Measurements from ENCODE around the gene ANTKMT. TPM values are rescaled to one million over a fixed set of nuclear protein-coding genes. Genes with fewer than 3 reads are reported as not detected.

Gene ANTKMT
- total RNA-seq, 6 experiments from 2014 or later, result 19.7 to 56.0 (median 28.2) TPM

DNA sequence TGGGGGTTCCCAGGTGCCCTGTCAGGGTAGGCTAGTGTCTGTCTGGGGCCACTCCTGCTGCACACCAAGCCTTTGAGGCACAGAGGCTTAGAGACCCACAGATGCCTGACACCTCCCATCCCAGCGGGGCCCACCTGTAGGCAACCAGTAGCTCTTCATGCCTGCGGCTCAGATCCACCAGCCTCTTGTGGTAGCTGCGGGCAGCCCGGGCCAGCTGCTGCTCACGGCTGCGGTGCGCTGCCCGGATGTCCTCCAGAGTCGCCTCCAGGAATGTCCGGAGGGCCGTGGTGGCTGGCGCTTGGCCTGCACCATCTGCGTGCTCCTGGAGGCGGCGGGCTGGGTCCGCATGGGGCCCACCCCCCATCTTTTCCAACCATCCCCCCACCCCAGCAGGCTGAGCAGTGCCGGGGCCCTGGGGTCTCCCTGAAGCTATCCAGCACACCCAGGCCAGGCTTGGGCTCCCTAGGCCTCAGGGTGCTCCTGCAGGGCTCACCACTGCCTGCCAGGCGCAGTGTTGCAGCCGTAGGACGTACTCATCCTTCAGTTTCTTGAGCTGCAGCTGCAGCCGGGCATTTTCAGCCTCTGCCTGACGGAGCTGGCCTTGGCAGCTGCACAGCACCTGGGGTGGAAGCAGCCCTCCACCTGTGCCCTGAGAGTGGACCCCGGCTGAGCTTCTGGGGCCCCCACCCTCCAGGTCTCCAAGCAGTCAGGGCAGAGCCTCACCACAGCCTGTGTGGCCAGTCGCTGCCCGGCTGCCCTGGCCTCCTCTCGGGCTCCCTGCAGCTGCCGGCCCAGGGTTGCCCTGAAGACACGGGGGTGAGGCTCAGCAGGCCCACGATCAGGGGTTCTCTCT lies 3.5 kb downstream of the ANTKMT start:
- peaks cover 0 to 28% (median 3%) of the 10 kb centered on the region in 4 donors for H3K4me1 ChIP-seq
- TF ChIP-seq, protein P1, sequence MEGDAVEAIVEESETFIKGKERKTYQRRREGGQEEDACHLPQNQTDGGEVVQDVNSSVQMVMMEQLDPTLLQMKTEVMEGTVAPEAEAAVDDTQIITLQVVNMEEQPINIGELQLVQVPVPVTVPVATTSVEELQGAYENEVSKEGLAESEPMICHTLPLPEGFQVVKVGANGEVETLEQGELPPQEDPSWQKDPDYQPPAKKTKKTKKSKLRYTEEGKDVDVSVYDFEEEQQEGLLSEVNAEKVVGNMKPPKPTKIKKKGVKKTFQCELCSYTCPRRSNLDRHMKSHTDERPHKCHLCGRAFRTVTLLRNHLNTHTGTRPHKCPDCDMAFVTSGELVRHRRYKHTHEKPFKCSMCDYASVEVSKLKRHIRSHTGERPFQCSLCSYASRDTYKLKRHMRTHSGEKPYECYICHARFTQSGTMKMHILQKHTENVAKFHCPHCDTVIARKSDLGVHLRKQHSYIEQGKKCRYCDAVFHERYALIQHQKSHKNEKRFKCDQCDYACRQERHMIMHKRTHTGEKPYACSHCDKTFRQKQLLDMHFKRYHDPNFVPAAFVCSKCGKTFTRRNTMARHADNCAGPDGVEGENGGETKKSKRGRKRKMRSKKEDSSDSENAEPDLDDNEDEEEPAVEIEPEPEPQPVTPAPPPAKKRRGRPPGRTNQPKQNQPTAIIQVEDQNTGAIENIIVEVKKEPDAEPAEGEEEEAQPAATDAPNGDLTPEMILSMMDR (IDR thresholded peaks at IDR 0.05), result no peak
- TF ChIP-seq POLR2A (IDR thresholded peaks at IDR 0.05), result no peak
- no peak for ATAC-seq
- no peak for DNase-seq
- H3K9me3 ChIP-seq, result no peaks in the 10 kb centered on the region
- no peak overlapping the region for H3K27ac ChIP-seq
- WGBS (ENCODE audit: insufficient coverage, low coverage, low lambda C conversion rate, missing lambda C conversion rate), result 10% methylated on average over 2 of the region's 29 CpGs
- intact Hi-C loops (cut with DNase I), result no loop called here
- H3K4me3 ChIP-seq, result no peak overlapping the region
- H3K36me3 ChIP-seq, result no peaks in the 10 kb centered on the region
- no peaks in the 10 kb centered on the region for H3K27me3 ChIP-seq

DNA sequence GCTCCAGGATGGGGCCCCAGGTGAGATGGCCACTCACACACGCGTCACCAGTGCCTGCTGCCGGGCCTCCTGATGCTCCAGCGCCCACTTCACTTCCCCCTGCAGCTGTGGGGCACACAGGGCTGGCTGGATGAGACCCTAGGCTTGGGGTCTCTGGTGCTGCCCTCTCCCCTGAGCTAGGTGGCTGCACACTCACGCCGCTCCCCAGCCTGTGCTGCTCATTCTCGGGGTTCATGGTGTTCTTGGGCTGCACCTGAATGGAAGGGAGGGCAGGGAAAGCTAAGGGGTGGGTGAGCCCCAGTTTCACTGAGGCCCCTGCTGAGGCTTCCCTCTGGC lies 4.1 kb downstream of the ANTKMT start:
- intact Hi-C loops (cut with DNase I), result no loop called here
- peaks cover 0 to 26% (median 3%) of the 10 kb centered on the region in 4 donors for H3K4me1 ChIP-seq
- TF ChIP-seq POLR2A (IDR thresholded peaks at IDR 0.05), result no peak
- TF ChIP-seq, protein P1 (IDR thresholded peaks at IDR 0.05), result no peak
- no peak overlapping the region for H3K4me3 ChIP-seq
- no peaks in the 10 kb centered on the region for H3K9me3 ChIP-seq
- no peaks in the 10 kb centered on the region for H3K36me3 ChIP-seq
- ATAC-seq (no peak), DNase-seq (no peak)
- H3K27me3 ChIP-seq, result no peaks in the 10 kb centered on the region
- 61% methylated on average over 5 of the region's 7 CpGs for WGBS (ENCODE audit: insufficient coverage, low coverage, low lambda C conversion rate, missing lambda C conversion rate)
- H3K27ac ChIP-seq, result no peak overlapping the region

DNA sequence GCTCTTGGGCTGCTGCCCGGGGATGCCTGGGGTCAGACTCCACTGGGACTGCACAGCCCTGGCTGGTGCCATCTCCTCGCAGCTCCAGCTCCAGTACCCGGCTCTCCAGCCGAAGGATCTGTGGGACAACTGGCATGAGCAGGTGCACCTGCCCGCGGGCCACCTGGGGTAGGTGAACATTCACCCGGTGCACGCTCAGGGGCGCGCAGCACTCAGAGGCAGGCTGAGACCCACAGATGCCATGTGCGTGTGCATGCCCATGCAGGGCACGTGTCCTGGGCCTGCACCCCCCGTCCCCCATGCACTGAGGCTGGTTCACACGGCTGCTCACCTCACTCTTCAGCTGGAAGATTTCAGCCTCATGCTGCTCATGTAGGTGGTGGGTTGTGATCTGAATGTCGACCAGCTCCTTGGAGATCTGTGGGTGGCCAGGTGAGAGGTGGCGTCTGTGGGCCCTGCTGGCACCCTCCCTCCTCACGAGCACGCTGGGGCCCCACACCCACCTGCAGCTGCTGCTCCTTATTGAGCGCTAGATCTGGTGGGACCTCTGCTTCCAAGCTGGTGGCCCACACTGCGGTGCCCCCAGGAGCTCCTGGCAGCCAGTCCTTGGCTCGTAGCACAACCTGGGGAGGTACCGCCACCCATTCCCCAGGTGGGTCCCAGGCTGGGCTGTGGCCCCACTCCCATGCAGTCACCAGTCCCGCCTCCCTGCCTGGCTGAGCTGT lies 4.7 kb downstream of the ANTKMT start:
- Histone ChIP-seq H3K9me3 (no peaks in the 10 kb centered on the region), H3K4me3 (no peak overlapping the region), H3K4me1 (peaks cover 0 to 21% (median 2%) of the 10 kb centered on the region in 4 donors), H3K27me3 (no peaks in the 10 kb centered on the region), H3K36me3 (no peaks in the 10 kb centered on the region), H3K27ac (no peak overlapping the region)
- intact Hi-C loops (cut with DNase I), result no loop called here
- TF ChIP-seq POLR2A (IDR thresholded peaks at IDR 0.05), result no peak
- TF ChIP-seq, protein P1 (IDR thresholded peaks at IDR 0.05), result no peak
- DNase-seq (no peak), ATAC-seq (no peak)
- WGBS (ENCODE audit: insufficient coverage, low coverage, low lambda C conversion rate, missing lambda C conversion rate), result 41% methylated on average over 3 of the region's 23 CpGs

DNA sequence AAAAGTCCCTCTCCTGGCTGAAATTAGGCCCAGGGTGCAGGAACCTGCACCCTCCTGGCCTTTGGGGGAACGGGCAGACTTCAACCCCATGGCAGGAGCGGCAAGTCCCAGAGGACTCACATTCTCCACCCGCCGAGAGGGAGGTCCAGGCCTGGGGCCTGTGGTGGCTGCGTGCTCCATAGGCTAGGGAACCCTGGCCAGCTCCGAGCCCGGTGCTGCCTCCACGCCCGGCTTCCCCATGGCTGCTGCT lies 5.2 kb downstream of the ANTKMT start:
- H3K4me3 ChIP-seq, result no peak overlapping the region
- ATAC-seq (no peak), DNase-seq (no peak)
- H3K36me3 ChIP-seq, result no peaks in the 10 kb centered on the region
- no peaks in the 10 kb centered on the region for H3K9me3 ChIP-seq
- H3K27ac ChIP-seq, result no peak overlapping the region
- intact Hi-C loops (cut with DNase I), result no loop called here
- H3K4me1 ChIP-seq, result peaks cover 0 to 21% (median 2%) of the 10 kb centered on the region in 4 donors
- TF ChIP-seq, protein P1 (IDR thresholded peaks at IDR 0.05), result no peak
- no peak for TF ChIP-seq POLR2A (IDR thresholded peaks at IDR 0.05)
- H3K27me3 ChIP-seq, result no peaks in the 10 kb centered on the region
- WGBS (ENCODE audit: insufficient coverage, low coverage, low lambda C conversion rate, missing lambda C conversion rate), result 30% methylated on average over 2 of the region's 9 CpGs
